DOHH2 (cell line): ENCODE results near the gene LHB.

Experiments used
- H3F3A ChIP-seq: fragments of 200-600 bp; sonication (generic), shearing (Covaris generic); 2 replicates; pipeline ENCODE4 v1.6.0; 2016; ENCODE audit warnings: antibody characterized with exemption, mild to moderate bottlenecking; ENCODE audit not compliant: control insufficient read depth, insufficient read depth
- H3K27ac ChIP-seq: fragments of 200-600 bp; sonication (generic); 2 replicates; pipeline ENCODE4 v1.5.1; 2014; ENCODE audit warnings: low read depth, mild to moderate bottlenecking, low read length, moderate library complexity
- H3K27me3 ChIP-seq: fragments of 200-600 bp; sonication (generic); 2 replicates; pipeline ENCODE4 v1.6.1; 2014; ENCODE audit warnings: mild to moderate bottlenecking, low read length, mixed read lengths; ENCODE audit not compliant: control insufficient read depth
- H3K36me3 ChIP-seq: fragments of 200-600 bp; sonication (generic); 2 replicates; pipeline ENCODE4 v1.6.1; 2014; ENCODE audit warnings: mild to moderate bottlenecking, low read length, moderate library complexity, mixed read lengths; ENCODE audit not compliant: control insufficient read depth
- H3K4me1 ChIP-seq: fragments of 200-600 bp; sonication (generic); 2 replicates; pipeline ENCODE4 v1.6.1; 2014; ENCODE audit warnings: mild to moderate bottlenecking, low read length, mixed read lengths; ENCODE audit not compliant: control insufficient read depth
- H3K4me2 ChIP-seq: fragments of 200-600 bp; sonication (generic); 2 replicates; pipeline ENCODE4 v1.6.0; 2014; ENCODE audit warnings: mild to moderate bottlenecking, low read length, moderate library complexity
- H3K4me3 ChIP-seq: fragments of 200-600 bp; sonication (generic); 2 replicates; pipeline ENCODE4 v1.5.1; 2014; ENCODE audit warnings: mild to moderate bottlenecking, low read length, mixed read lengths
- H3K79me2 ChIP-seq: fragments of 200-600 bp; sonication (generic); 2 replicates; pipeline ENCODE4 v1.6.1; 2014; ENCODE audit warnings: mild to moderate bottlenecking, low read length, mixed read lengths; ENCODE audit not compliant: control insufficient read depth
- H3K9me2 ChIP-seq: fragments of 200-600 bp; sonication (generic); replicated peaks from 2 replicates; pipeline ENCODE4 v1.6.1; 2014; ENCODE audit warnings: mild to moderate bottlenecking, low read length, mixed read lengths; ENCODE audit not compliant: control insufficient read depth
- H3K9me3 ChIP-seq: fragments of 200-600 bp; sonication (generic); 2 replicates; pipeline ENCODE4 v1.6.1; 2014; ENCODE audit warnings: antibody characterized with exemption, low read length, mixed read lengths; ENCODE audit not compliant: control insufficient read depth, insufficient read depth
- H4K20me1 ChIP-seq: fragments of 200-600 bp; sonication (generic); 2 replicates; pipeline ENCODE4 v1.6.0; 2014; ENCODE audit warnings: low read depth, mild to moderate bottlenecking, antibody characterized with exemption, low read length, moderate library complexity; ENCODE audit not compliant: control insufficient read depth, insufficient read depth
- EZH2phosphoT487 ChIP-seq: fragments of 200-600 bp; sonication (generic); IDR thresholded peaks from 2 replicates; pipeline ENCODE4 v1.6.1; 2017; ENCODE audit warnings: borderline replicate concordance, mild to moderate bottlenecking, antibody characterized with exemption, low read length, moderate library complexity, mixed read lengths
- TF ChIP-seq, protein P1 (sequence below): fragments of 200-600 bp; sonication (generic); IDR thresholded peaks from one replicate; pipeline ENCODE4 v1.5.1; 2014; ENCODE audit warnings: antibody characterized with exemption, mild to moderate bottlenecking, low read depth, low read length; ENCODE audit not compliant: poor library complexity, severe bottlenecking

LHB gene

DNA sequence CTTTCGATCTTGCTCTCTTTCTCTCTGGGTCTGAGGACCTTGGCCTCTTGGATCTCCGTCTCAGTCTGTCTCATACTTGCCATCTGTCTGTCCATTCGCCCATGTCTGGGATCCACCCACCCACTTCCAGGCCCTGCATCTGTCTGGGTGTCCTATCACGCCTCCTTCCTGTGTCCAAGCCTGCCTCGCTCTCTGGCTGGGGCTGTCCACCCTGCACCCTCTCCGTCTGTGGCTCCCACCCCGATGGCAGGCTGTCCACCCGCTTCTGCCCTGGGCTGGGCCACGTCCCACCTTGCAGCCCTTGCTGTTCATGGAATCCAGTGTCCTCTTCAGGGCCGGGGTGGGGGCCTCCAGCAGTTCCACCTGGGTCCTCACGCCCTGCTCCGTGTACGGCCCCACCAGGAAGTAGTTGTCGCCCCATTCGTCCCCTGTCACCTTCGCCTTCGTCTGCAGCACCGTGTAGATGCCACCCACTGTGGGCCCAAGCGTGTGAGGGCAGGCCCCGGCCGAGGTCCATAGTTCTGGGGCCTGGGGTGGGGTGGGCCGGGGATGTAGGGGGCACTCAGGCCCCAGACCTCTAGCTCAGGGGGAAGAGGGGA lies 25.8 kb downstream of the LHB start:
- Histone ChIP-seq H3K36me3 (peaks cover 29% of the 10 kb centered on the region), H3K27ac (no peak overlapping the region), H4K20me1 (no peaks in the 10 kb centered on the region), H3K4me2 (no peak overlapping the region), H3K79me2 (peaks cover 44% of the 10 kb centered on the region), H3K9me3 (no peaks in the 10 kb centered on the region), H3K9me2 (no peaks in the 10 kb centered on the region), H3F3A (no peaks in the 10 kb centered on the region), H3K4me3 (no peak overlapping the region), H3K4me1 (peaks cover 20% of the 10 kb centered on the region), H3K27me3 (no peaks in the 10 kb centered on the region)
- TF ChIP-seq, protein P1, sequence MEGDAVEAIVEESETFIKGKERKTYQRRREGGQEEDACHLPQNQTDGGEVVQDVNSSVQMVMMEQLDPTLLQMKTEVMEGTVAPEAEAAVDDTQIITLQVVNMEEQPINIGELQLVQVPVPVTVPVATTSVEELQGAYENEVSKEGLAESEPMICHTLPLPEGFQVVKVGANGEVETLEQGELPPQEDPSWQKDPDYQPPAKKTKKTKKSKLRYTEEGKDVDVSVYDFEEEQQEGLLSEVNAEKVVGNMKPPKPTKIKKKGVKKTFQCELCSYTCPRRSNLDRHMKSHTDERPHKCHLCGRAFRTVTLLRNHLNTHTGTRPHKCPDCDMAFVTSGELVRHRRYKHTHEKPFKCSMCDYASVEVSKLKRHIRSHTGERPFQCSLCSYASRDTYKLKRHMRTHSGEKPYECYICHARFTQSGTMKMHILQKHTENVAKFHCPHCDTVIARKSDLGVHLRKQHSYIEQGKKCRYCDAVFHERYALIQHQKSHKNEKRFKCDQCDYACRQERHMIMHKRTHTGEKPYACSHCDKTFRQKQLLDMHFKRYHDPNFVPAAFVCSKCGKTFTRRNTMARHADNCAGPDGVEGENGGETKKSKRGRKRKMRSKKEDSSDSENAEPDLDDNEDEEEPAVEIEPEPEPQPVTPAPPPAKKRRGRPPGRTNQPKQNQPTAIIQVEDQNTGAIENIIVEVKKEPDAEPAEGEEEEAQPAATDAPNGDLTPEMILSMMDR, result no peak
- no peak for TF ChIP-seq EZH2phosphoT487

DNA sequence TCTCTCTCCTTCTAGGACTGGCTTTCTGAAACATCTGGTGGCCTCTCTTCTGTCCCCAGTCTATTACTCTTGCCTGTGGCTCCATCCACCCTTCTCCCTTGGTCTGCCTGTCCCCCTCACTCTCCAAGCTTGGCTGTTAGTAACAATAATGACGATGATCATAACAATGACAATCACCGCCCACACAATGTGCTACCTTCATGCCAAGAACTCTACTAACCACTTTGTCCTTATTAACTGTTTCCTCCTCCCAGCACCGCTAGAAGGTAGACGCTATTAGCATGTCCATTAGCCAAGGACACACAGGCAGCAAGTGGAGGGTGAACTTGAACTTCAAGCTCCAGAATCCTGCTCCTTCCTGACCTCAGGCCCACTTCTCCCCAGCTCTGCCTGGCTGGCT lies 26.5 kb downstream of the LHB start:
- Histone ChIP-seq H3K27me3 (no peaks in the 10 kb centered on the region), H3K9me2 (no peaks in the 10 kb centered on the region), H3K27ac (no peak overlapping the region), H3K36me3 (peaks cover 32% of the 10 kb centered on the region), H3F3A (no peaks in the 10 kb centered on the region), H3K4me1 (peaks cover 19% of the 10 kb centered on the region), H3K4me3 (no peak overlapping the region), H3K9me3 (no peaks in the 10 kb centered on the region), H3K4me2 (no peak overlapping the region), H4K20me1 (no peaks in the 10 kb centered on the region), H3K79me2 (peaks cover 37% of the 10 kb centered on the region)
- TF ChIP-seq, protein P1, result no peak
- TF ChIP-seq EZH2phosphoT487, result no peak

DNA sequence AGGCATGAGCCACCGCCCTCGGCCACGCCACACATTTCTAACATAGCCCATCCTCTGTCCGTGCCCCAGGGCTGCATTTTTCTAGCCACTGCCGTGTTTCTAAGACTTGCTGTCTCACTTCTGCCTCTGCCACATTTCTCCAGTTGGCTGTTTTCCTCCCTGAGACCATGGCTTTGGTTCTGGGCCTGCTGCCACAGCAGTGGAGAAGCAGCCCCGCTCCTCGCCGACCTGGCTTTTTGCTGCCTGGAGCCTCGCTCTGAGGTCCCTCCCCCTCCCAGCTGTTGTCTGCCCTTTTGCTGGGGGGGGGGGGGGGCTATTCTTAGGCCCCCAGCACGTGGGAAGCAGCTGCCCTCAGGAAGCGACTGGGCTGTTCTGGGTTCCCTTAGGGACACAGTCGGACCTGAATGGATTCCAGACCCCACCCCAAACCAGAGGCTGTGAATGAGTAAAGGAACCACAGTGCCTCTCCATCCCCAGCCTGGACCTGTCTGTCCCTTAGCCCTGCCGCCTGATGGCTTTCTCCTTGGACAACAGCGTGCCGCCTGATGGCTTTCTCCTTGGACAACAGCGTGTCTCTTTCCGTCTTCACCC lies 27.1 kb downstream of the LHB start:
- H3K4me2 ChIP-seq, result no peak overlapping the region
- no peaks in the 10 kb centered on the region for H3K27me3 ChIP-seq
- H3K9me2 ChIP-seq, result no peaks in the 10 kb centered on the region
- H3K79me2 ChIP-seq, result peaks cover 31% of the 10 kb centered on the region
- H3K4me3 ChIP-seq, result no peak overlapping the region
- no peak for TF ChIP-seq EZH2phosphoT487
- TF ChIP-seq, protein P1, result no peak
- peaks cover 13% of the 10 kb centered on the region for H3K4me1 ChIP-seq
- no peak overlapping the region for H3K27ac ChIP-seq
- H3K36me3 ChIP-seq, result peaks cover 32% of the 10 kb centered on the region
- no peaks in the 10 kb centered on the region for H3F3A ChIP-seq
- H4K20me1 ChIP-seq, result no peaks in the 10 kb centered on the region
- no peaks in the 10 kb centered on the region for H3K9me3 ChIP-seq
